Kidney epithelial cell (primary cell): Measurements from ENCODE around the gene FCRLA. TPM values are rescaled to one million over a fixed set of nuclear protein-coding genes. Genes with fewer than 3 reads are reported as not detected.
"Not testable (repeated sequence)": the region's sequence is repeated elsewhere in the genome, so short reads cannot be mapped to it uniquely, and the experiment has no call there.

Experiments used
- DNase-seq: peaks from one replicate; pipeline ENCODE4 v3.0.0-alpha.2; 2010; ENCODE audit warnings: low read depth
- H3K27me3 ChIP-seq: 2 replicates; pipeline ENCODE4 v1.6.0; 2011; ENCODE audit warnings: low read length; ENCODE audit not compliant: control insufficient read depth, insufficient read depth
- H3K36me3 ChIP-seq: 2 replicates; pipeline ENCODE4 v1.5.1; 2011; ENCODE audit warnings: low read length; ENCODE audit not compliant: control insufficient read depth, insufficient read depth
- H3K4me3 ChIP-seq: 2 replicates; pipeline ENCODE4 v1.5.1; 2011; ENCODE audit warnings: low read depth, mild to moderate bottlenecking, control low read depth, low read length
- total RNA-seq: library from RNA; depleted of rRNA; stranded (reverse); fragments of >200 nt; gene quantifications from 2 replicates; pipeline ENCODE4 v1.2.3, GENCODE V29; 2015
- TF ChIP-seq, protein P1 (sequence below): IDR thresholded peaks from 2 replicates; pipeline ENCODE4 v1.5.1; 2011; ENCODE audit warnings: mild to moderate bottlenecking, moderate library complexity, low read length, control low read depth, inconsistent platforms; ENCODE audit not compliant: insufficient read depth, poor library complexity, severe bottlenecking

FCRLA gene, protein sequence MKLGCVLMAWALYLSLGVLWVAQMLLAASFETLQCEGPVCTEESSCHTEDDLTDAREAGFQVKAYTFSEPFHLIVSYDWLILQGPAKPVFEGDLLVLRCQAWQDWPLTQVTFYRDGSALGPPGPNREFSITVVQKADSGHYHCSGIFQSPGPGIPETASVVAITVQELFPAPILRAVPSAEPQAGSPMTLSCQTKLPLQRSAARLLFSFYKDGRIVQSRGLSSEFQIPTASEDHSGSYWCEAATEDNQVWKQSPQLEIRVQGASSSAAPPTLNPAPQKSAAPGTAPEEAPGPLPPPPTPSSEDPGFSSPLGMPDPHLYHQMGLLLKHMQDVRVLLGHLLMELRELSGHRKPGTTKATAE
- total RNA-seq, result 0.88 and 2.1 TPM in 2 replicates

DNA sequence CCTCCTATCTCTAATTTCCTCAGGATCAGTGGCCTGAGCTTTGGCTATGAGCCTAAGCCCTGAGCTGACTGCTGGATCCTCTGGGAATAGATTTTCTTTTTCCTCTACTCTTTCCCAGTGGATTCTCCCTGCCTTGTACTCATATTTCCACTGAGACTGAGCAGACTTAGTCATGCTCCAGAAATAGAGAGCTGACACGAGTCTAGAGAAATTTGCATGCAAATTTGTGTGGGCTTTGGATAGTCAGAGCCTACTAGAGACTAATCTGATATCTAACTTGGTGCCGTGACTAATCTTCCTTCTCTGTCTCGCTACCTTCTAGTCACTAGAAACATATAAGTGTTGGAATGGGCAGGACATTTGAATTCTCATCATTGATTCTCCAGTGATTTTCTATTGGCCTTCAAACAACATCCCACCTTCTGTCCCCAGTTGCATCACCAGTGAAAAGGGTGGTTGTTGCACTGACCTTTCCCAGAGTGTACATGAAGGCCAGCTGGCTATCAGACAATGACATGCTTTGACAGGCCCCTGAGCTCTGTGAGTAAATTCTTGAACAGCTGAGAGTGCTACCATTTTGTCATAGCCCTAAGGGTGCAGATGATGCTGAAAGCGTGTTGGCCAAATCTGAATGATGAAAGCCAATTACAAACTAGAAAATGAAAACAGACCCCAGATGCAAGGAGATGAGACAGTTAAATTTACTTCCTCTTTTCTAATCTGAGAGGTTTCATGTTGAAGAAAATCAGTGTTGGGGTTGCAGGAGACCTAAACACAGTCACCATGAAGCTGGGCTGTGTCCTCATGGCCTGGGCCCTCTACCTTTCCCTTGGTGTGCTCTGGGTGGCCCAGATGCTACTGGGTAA, at the start of gene FCRLA:
TSS of gene FCRLA (plus strand) at position 748 of the 866 bp plus-strand sequence. CDS start at position 784, 36 bp downstream.
- Histone ChIP-seq H3K36me3 (no peaks in the 10 kb centered on the region), H3K27me3 (no peaks in the 10 kb centered on the region), H3K4me3 (no peak within 1 kb of the TSS)
- TF ChIP-seq, protein P1, sequence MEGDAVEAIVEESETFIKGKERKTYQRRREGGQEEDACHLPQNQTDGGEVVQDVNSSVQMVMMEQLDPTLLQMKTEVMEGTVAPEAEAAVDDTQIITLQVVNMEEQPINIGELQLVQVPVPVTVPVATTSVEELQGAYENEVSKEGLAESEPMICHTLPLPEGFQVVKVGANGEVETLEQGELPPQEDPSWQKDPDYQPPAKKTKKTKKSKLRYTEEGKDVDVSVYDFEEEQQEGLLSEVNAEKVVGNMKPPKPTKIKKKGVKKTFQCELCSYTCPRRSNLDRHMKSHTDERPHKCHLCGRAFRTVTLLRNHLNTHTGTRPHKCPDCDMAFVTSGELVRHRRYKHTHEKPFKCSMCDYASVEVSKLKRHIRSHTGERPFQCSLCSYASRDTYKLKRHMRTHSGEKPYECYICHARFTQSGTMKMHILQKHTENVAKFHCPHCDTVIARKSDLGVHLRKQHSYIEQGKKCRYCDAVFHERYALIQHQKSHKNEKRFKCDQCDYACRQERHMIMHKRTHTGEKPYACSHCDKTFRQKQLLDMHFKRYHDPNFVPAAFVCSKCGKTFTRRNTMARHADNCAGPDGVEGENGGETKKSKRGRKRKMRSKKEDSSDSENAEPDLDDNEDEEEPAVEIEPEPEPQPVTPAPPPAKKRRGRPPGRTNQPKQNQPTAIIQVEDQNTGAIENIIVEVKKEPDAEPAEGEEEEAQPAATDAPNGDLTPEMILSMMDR, result no peak
- DNase-seq, result peak; percentile 78

DNA sequence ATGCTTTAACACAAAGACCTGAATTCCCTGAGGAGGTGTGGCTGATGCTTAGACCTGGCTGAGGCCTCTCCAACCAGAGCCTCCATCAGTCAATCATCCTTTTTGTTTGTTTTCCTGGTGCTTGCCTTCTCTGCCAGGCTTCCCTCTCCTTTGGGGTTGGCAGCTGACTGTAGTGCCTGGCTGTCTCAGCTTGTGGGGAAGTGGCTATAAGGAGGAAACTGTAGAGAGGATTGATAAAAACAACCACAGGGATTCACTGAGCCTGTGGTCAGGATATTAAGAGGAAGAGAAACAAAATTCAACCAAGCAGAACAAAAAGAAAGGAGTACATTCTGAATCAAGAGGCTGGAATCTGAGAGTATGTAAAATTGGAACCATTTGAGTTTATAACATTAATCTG, 48.5 kb upstream of the FCRLA start:
- H3K27me3 ChIP-seq, DNase-seq, H3K4me3 ChIP-seq, H3K36me3 ChIP-seq: not testable (repeated sequence)

DNA sequence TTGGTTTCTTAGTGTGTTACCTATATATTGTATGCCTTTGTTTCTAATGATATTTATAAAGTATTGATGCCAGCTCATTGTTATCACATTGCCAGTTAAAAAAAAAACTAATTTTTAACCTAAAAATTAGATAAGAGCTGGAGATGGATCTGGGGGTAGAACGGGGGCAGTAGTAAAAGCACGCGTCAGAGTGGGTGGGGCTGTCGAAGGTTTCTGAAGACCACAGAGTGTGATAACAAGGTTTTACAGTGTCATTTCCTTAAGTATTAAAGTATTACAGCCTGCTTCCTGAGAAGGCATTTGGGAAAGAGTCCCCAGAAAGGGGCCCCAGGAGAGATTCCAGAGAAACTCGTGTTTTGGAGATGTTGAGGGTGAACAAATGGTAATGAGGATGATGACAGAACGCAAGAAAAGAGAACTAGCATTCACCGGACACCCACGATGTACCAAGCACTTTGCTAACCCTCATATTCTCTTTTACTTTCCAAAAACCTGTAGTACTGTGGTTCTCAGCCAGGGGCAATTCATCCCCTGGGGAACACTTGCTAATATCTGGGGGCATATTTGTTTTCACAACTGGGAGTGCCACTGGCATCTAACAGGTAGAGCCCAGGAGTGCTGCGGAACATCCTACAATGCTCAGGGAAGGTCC, 45.2 kb upstream of the FCRLA start:
- not testable (repeated sequence) for DNase-seq, H3K4me3 ChIP-seq, H3K36me3 ChIP-seq, H3K27me3 ChIP-seq

DNA sequence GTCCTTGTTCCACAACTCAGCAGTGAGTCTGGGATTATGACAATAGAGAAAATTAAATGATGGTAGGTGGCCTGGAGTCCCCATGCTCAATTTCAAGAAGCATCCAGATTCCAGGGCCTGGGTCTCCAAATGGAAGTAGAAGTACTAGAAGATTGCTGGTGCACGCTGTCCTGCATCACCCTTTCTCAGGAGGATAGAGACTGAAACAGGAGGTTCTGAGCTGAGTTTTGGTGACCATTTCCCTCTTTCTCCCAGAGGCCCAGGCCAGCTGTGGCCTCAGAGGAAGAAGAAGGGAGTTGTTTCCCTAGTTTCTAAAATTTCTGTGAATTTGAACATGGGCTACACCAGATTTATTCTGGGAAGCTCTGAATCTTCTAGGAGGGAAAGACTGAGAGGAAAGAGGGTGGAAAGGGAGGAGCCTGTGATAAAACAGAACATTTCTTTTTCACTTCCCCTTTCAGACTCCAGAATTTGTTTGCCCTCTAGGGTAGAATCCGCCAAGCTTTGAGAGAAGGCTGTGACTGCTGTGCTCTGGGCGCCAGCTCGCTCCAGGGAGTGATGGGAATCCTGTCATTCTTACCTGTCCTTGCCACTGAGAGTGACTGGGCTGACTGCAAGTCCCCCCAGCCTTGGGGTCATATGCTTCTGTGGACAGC, 44.2 kb upstream of the FCRLA start, which contains the start of gene FCGR2B:
TSS of gene FCGR2B (plus strand) at position 460 of the 656 bp plus-strand sequence. CDS start at position 559, 99 bp downstream.
- DNase-seq, H3K36me3 ChIP-seq, H3K4me3 ChIP-seq, H3K27me3 ChIP-seq: not testable (repeated sequence)

DNA sequence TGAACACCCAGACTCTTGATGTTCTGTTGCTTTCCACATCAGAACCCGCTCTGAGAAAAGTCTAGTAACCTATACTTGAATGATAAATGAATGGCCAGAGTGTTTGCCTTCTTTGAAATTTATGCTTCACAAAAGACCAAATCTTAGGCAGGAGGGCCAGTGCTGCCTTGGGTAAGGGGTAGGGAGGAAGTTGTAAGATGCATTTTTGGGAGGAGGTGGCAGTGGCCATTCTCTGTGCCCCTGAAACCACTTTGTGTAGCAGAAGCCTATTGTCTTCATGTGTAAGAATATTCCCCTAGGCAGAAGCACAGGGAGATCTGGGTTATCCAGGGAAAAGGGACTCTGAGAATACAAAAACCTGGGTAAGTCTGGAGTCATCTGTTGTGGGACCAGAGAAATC, 43.5 kb upstream of the FCRLA start:
- not testable (repeated sequence) for DNase-seq, H3K36me3 ChIP-seq, H3K4me3 ChIP-seq, H3K27me3 ChIP-seq

DNA sequence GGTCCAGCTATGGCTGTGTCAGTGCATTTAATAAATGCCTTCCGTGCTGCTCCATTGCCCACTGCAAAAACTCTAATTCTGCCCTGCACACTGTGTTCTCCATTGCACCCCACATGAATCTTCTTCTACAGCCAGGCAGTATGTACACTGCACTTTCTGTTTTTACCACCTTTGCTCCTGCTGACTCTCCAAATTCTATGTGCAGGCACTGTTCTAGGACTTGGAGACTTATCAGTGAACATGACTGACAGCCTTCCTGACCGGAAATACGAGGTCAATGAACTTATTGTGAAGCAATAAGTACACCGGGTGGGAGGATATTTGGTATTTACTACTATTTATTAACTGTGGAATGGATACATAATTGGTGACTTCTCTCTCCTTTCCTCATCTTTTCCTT, 42.3 kb upstream of the FCRLA start:
- not testable (repeated sequence) for H3K36me3 ChIP-seq, DNase-seq, H3K4me3 ChIP-seq, H3K27me3 ChIP-seq

DNA sequence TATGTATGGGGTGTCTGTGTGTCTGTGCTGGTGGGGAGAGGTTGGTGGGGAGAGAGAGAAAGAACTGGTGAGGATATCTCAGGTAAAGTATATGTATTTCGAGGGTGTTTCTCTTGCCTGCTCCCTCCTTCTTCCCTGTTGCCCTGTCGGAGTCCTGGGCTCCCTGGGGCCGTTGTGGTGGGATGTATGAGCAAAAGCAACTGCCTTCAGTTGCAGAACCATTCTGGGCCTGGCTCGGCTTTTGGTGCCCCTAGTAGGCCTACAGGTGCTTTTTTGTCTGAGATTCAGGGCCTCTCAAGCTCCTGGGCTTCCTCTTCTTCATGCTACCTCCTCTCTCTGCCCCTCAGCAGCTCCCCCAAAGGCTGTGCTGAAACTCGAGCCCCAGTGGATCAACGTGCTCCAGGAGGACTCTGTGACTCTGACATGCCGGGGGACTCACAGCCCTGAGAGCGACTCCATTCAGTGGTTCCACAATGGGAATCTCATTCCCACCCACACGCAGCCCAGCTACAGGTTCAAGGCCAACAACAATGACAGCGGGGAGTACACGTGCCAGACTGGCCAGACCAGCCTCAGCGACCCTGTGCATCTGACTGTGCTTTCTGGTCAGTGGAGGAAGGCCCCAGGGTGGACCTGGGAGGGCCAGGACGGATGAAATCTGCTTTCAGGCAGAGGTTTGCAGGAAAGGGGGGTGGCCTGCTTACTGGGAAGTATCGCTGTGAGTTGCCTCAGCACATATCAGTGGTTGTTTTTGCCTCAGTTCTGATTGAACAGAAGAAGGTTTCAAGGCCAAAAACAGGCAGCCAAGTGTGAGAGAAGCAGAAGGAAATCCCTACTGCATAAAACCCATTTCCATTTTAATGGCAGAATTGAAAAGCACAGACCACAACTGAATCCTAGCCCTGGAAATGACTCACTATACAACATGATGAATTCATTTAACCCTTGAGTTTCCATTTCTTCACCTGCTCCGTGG, 35.7 kb upstream of the FCRLA start:
- H3K36me3 ChIP-seq, DNase-seq, H3K4me3 ChIP-seq, H3K27me3 ChIP-seq: not testable (repeated sequence)

DNA sequence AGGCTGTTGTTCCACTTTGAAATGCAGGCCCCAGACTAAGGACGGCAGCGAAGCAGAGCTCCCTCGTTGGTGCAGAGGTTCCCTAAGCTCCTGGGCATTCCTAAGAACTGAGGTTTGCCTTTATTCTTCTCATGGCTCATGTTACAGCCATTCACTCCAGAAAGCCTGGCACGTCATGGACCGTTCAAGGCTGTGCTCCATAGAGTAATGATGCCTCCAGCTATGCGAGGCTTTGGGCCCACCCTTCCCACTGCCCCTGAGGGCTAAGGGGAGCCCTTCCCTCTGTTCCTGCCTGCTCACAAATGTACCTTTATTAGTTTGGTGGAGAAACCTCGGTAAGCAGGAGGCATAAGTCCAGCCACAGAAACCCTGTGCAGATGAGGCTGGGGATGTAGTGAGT, 33.6 kb upstream of the FCRLA start:
- not testable (repeated sequence) for DNase-seq, H3K4me3 ChIP-seq, H3K27me3 ChIP-seq, H3K36me3 ChIP-seq

DNA sequence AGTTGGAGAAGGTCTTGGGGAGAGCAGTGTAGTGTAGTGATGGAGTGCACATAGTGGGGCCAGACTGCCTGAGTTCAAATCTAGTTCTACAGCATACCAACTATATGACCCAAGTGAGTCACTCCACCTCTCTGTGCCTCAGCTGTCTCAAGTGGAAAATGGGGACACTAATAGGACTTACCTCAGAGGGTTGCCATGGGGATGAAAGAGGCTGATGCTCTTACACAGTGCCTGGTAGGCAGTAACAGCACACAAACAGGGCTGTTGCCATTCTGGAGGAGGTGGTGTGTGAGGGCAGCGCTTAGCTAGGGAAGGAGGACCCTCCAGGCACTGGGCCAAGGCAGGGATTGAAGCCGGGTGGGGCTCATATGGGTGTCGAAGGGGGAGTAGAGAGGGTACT, 32.6 kb upstream of the FCRLA start:
- not testable (repeated sequence) for DNase-seq, H3K36me3 ChIP-seq, H3K27me3 ChIP-seq, H3K4me3 ChIP-seq

DNA sequence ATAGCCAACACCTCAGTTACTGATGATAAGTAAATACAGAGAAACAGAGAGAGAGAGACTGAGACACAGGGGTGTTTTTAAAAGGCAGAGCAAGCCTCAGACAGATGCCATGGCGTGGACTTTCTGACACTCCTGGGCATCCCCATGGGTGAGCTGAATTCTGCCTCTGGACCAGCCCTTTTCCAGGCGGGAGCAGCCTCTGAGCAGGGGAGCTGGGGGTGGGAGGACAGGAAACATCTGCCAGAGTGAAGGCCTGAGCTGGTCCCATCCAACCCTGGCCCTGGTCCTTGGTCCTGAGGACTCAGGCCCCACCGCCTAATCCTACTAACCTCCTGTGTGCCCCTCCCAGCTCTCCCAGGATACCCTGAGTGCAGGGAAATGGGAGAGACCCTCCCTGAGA, 32.1 kb upstream of the FCRLA start:
- H3K27me3 ChIP-seq, H3K36me3 ChIP-seq, DNase-seq, H3K4me3 ChIP-seq: not testable (repeated sequence)
